NB4 (cell line): ENCODE measurements around the gene JPT1.

Source experiments
- DNase-seq: peaks from one replicate; pipeline ENCODE4 v3.0.0; 2010; ENCODE audit warnings: low read depth
- H3K4me3 ChIP-seq: one replicate; pipeline ENCODE4 v1.5.1; 2011; ENCODE audit warnings: mild to moderate bottlenecking, low read depth, low read length, moderate library complexity
- CTCF ChIP-seq: IDR thresholded peaks from one replicate; pipeline ENCODE4 v1.5.1; 2012; ENCODE audit warnings: low read depth, low read length
- MAX ChIP-seq: IDR thresholded peaks from 2 replicates; pipeline ENCODE4 v1.6.1; 2011; ENCODE audit warnings: low read depth, low read length
- MYC ChIP-seq: IDR thresholded peaks from 2 replicates; pipeline ENCODE4 v1.6.1; 2011; ENCODE audit warnings: low read depth, low read length
- POLR2A ChIP-seq: IDR thresholded peaks from 2 replicates; pipeline ENCODE4 v1.6.1; 2011; ENCODE audit warnings: mild to moderate bottlenecking; ENCODE audit not compliant: insufficient read length; ENCODE audit errors: extremely low read depth

JPT1 gene

GRCh38 chr17:75109407-75110233, 44.7 kb downstream of the JPT1 start, which contains the start of gene ARMC7:
ARMC7 (plus strand) TSS chr17:75109969; CDS start chr17:75110289, 320 bp downstream.
- TF ChIP-seq POLR2A: peak; percentile 74
- no peak for TF ChIP-seq CTCF
- TF ChIP-seq MAX: peak; percentile 15; the same call in 1 of the 2 replicates
- TF ChIP-seq MYC: no peak; the same call in 1 of the 2 replicates
- H3K4me3 ChIP-seq: peak within 1 kb of the TSS; percentile 86
- peak; percentile 88 for DNase-seq

GRCh38 chr17:75109046-75109406, 45.3 kb downstream of the JPT1 start:
- H3K4me3 ChIP-seq: peak overlapping the region; percentile 86
- no peak for DNase-seq
- TF ChIP-seq POLR2A: no peak
- no peak for TF ChIP-seq CTCF
- TF ChIP-seq MAX: no peak
- TF ChIP-seq MYC: no peak

- no peak overlapping the region for H3K4me3 ChIP-seq
- no peak for DNase-seq
- no peak for TF ChIP-seq MYC
- TF ChIP-seq CTCF: no peak
These were observed 46.1 kb downstream of the JPT1 start for GRCh38 chr17:75108193-75108592.

GRCh38 chr17:75105126-75106080, 48.9 kb downstream of the JPT1 start:
- peak; percentile 47 for DNase-seq

More at GRCh38 chr17:75105126-75106080, 48.9 kb downstream of the JPT1 start:
- peak; percentile 77 for TF ChIP-seq CTCF
- TF ChIP-seq MYC: no peak
- no peak for TF ChIP-seq POLR2A
- TF ChIP-seq MAX: no peak
- no peak overlapping the region for H3K4me3 ChIP-seq
